Ovary (tissue), 9 donors: ENCODE measurements around the gene EIF4G3. TPM values are rescaled to one million over a fixed set of nuclear protein-coding genes. Genes with fewer than 3 reads are reported as not detected.
"Not testable (repeated sequence)": the region's sequence is repeated elsewhere in the genome, so short reads cannot be mapped to it uniquely, and the experiment has no call there.

ENCODE experiments used
- DNase-seq, 5 donors: peaks; one replicate each; pipeline ENCODE4 v3.0.0-alpha.2; 2019 to 2020
- H3K27ac ChIP-seq, 2 donors: fragments of 200-600 bp; one replicate each; pipeline versions ENCODE4 v1.5.1 to v1.8.0; 2019 to 2022
- H3K27me3 ChIP-seq: fragments of 200-600 bp; one replicate; pipeline ENCODE4 v1.8.0; 2022
- H3K36me3 ChIP-seq: fragments of 200-600 bp; sonication (generic); one replicate; pipeline ENCODE4 v1.5.1; 2019
- H3K4me1 ChIP-seq: one replicate; pipeline ENCODE4 v1.8.1; 2013; ENCODE audit warnings: mild to moderate bottlenecking, moderate library complexity; ENCODE audit not compliant: insufficient read depth
- H3K4me3 ChIP-seq: fragments of 200-600 bp; sonication (generic); one replicate; pipeline ENCODE4 v1.5.1; 2017
- H3K9me3 ChIP-seq, 2 donors: fragments of 200-600 bp in 1 of 2; sonication (generic) in 1 of 2; one replicate each; pipeline versions ENCODE4 v1.5.1 to v1.8.1; 2013 to 2019; ENCODE audit warnings: mild to moderate bottlenecking in 1 of 2, moderate library complexity in 1 of 2
- EP300 ChIP-seq: sonication (generic); formaldehyde crosslinking; IDR thresholded peaks from one replicate; pipeline ENCODE4 v1.6.1; 2017; ENCODE audit warnings: antibody characterized with exemption
- POLR2A ChIP-seq: fragments of 450-650 bp; IDR thresholded peaks from one replicate; pipeline ENCODE4 v1.6.1; 2017; ENCODE audit warnings: antibody characterized with exemption, mild to moderate bottlenecking, moderate library complexity
- WGBS, 3 donors: extraction: QIAGEN DNeasy Blood & Tissue Kit in 1 of 3; methylation state at CpG; one replicate each; pipeline versions ENCODE4 v1.1.5 to v1.1.7; 2013 to 2017; 5-methylcytosine and 5-hydroxymethylcytosine counted together
- intact Hi-C, 4 donors: fragments of 100-400 bp; cut with DNase I; formaldehyde crosslinking; loops; one replicate each; pipeline versions ENCODE4 v1.11.0 to v1.15.1; 2022 to 2023
- polyA plus RNA-seq, 2 donors: library from polyadenylated mRNA; stranded (reverse); fragments of 200-250 nt in 1 of 2; fragments of 350-450 nt in 1 of 2; fragmentation: Illumina TruSeq in 1 of 2; extraction: RNeasy Lipid Tissue Mini Kit (QIAGEN cat#74804) in 1 of 2; gene quantifications; one replicate each; pipeline ENCODE4 v1.2.3, GENCODE V29; 2013 to 2014
- total RNA-seq, 7 donors: library from RNA; depleted of rRNA in 2 of 7; stranded (reverse); fragments of >200 nt in 2 of 7; fragmentation: NEBNext Ultra II Directional in 3 of 7; extraction: Animal tissue kit (Norgen Biotek cat#: 25700) in 3 of 7; gene quantifications; one replicate each; pipeline versions ENCODE4 v1.1.0 to v1.2.4, GENCODE V29; 2016 to 2023
- TF ChIP-seq, protein P1 (sequence below), 3 donors: fragments of 450-650 bp in 2 of 3; fragments of 200-600 bp in 1 of 3; IDR thresholded peaks; one replicate each; pipeline versions ENCODE4 v1.5.1 to v1.8.0; 2016 to 2022; ENCODE audit warnings: antibody characterized with exemption in 3 of 3, mild to moderate bottlenecking in 1 of 3
- donor health status: DM: no; HTN: no; CAD: no; lungs with moderate emphysema.
- donor health status: DM: no; HTN: no; CAD: no.
- donor health status: Bipolar disorder and iron deficiency.
- donor health status: DM: yes; HTN: yes; CAD: no.
- donor health status: DM: no; HTN: no; CAD: no.
- donor health status: DM: yes; HTN: yes; CAD: no.

Gene EIF4G3
- total and polyA plus RNA-seq, 9 donors: 13.9 to 62.4 (median 39.4) TPM

DNA sequence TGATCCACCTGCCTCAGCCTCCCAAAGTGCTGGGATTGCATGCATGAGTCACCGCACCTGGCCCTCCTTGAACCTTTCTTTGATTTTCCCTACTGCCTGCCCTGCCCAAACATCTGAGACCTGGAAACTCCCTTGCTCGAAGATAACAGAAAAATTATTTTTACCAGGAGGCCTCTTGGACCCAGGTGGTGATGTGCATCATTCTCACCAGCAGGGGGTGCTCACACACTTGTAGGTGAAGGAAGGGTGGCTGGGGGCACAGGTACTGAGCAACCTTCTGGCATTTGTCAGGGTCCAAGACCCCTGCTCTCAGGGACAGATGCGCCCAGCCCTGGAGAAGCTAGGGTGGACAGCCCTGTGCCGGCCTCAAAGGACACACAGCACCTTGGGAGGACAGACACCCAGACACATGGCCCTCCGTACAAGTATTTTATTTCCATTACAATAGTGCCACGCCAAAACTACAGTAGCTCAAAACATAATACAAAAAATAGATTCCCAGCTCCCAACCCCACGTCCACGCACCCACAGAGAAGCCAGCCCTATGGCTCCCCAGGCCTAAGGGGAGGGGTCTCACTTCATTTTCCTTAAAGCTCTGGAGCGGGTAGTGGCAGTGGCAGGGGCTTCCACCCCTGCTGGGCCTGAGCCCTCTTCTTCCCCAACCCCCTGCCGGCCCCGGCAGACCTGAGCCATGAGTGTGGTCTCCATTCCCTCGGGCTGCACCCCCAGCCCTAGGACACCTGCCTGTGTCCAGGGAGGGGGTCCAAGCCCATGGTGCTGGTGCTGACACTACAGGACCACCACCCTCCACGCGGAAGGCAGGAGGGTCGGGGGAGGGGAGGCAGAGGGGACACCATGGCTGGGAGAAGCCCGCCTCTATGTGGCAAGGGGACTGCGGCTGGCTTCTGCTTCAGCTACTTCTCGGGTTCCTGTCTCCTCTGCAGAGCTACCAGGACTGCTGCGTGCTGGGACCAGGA is 40.4 kb upstream of the EIF4G3 start:
- no peaks in the 10 kb centered on the region for H3K36me3 ChIP-seq
- H3K27me3 ChIP-seq: no peaks in the 10 kb centered on the region
- no peak overlapping the region for H3K27ac ChIP-seq
- DNase-seq: peak in 4 of 5 donors; percentile 53 to 67 (median 62)
- TF ChIP-seq POLR2A (no peak), EP300 (no peak)
- TF ChIP-seq, protein P1, sequence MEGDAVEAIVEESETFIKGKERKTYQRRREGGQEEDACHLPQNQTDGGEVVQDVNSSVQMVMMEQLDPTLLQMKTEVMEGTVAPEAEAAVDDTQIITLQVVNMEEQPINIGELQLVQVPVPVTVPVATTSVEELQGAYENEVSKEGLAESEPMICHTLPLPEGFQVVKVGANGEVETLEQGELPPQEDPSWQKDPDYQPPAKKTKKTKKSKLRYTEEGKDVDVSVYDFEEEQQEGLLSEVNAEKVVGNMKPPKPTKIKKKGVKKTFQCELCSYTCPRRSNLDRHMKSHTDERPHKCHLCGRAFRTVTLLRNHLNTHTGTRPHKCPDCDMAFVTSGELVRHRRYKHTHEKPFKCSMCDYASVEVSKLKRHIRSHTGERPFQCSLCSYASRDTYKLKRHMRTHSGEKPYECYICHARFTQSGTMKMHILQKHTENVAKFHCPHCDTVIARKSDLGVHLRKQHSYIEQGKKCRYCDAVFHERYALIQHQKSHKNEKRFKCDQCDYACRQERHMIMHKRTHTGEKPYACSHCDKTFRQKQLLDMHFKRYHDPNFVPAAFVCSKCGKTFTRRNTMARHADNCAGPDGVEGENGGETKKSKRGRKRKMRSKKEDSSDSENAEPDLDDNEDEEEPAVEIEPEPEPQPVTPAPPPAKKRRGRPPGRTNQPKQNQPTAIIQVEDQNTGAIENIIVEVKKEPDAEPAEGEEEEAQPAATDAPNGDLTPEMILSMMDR (IDR thresholded peaks at IDR 0.05): peak; percentile 38 to 63 (median 55)
- 77 to 81% (median 79%) methylated on average over 17 to 19 of the region's 19 CpGs for WGBS, 3 donors
- H3K4me3 ChIP-seq: no peak overlapping the region
- H3K4me1 ChIP-seq: no peaks in the 10 kb centered on the region
- no peaks in the 10 kb centered on the region for H3K9me3 ChIP-seq
- intact Hi-C loops: no loop called here

DNA sequence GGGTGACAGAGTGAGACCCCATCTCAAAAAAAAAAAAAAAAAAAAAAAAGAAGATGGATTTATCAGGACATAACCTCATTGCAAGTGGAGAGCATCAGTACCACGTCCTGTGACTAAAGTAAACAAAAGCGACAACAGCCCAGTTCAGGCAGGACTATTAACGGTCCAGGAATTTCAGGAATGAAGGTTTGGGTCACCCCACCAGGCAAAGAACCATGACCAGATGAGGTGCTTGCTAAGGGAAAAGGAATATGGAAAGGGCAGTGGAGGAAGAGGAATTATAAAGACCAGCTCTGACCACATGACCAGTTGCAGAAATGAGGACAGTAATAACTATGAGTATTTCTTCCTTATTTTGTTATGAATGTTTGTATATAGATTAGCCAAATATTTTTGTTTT is 35.4 kb upstream of the EIF4G3 start:
- intact Hi-C loops: no loop called here
- H3K27me3 ChIP-seq: no peaks in the 10 kb centered on the region
- H3K27ac ChIP-seq: no peak overlapping the region
- TF ChIP-seq, protein P1 (IDR thresholded peaks at IDR 0.05): no peak
- TF ChIP-seq EP300: no peak
- TF ChIP-seq POLR2A: no peak
- no peaks in the 10 kb centered on the region for H3K36me3 ChIP-seq
- WGBS, 3 donors: 27 to 48% (median 28%) methylated on average over 3 of the region's 3 CpGs
- no peaks in the 10 kb centered on the region for H3K9me3 ChIP-seq
- no peak overlapping the region for H3K4me3 ChIP-seq
- H3K4me1 ChIP-seq: no peaks in the 10 kb centered on the region
- no peak for DNase-seq

DNA sequence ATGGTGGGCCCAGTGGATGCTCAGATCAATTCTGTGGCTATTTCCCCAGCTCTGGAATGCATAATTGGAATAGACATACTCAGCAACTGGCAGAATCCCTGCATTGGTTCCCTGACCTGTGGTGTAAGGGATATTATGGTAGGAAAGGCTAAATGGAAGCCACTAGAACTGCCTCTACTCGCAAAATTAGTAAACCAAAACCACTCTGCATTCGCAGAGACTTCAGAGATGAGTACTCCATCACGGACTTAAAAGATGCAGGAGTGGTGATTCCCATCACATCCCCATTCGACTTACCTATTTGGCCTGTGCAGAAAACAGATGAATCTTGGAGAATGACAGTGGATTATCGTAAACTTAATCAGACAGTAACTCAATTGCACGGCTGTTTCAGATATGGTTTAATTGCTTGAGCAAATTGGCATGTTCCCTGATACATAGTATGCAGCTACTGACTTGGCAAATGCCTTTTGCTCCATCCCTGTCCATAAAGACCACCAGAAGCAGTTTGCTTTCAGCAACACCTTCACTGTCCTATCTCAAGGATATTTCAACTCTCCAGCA is 31.5 kb upstream of the EIF4G3 start:
- intact Hi-C loops, H3K27ac ChIP-seq, H3K4me3 ChIP-seq, H3K27me3 ChIP-seq, DNase-seq, H3K4me1 ChIP-seq, H3K9me3 ChIP-seq, H3K36me3 ChIP-seq: not testable (repeated sequence)
- WGBS, 3 donors: 79 to 82% (median 80%) methylated on average over 6 of the region's 6 CpGs

DNA sequence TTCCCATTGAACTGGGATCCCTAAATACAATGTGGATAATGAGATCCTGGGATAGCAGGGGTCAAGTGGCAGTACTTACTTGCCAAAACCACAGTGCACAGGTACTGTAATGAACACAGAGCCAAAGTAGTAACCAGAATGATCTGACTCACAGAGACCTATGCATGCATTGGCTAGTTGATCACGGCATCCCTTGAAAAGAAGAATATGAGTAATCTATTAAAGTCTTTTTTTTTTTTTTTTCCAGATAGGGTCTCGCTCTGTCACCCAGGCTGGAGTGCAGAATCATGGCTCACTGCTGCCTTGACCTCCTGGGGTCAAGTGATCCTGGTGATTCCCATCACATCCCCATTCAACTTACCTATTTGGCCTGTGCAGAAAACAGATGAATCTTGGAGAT is 29.4 kb upstream of the EIF4G3 start:
- WGBS, 3 donors: 78 to 86% (median 85%) methylated on average over 2 of the region's 2 CpGs
- H3K9me3 ChIP-seq: no peaks in the 10 kb centered on the region
- intact Hi-C loops: no loop called here
- TF ChIP-seq, protein P1 (IDR thresholded peaks at IDR 0.05): no peak
- no peak for TF ChIP-seq POLR2A
- no peak for DNase-seq
- no peak overlapping the region for H3K27ac ChIP-seq
- no peaks in the 10 kb centered on the region for H3K36me3 ChIP-seq
- H3K4me3 ChIP-seq: no peak overlapping the region
- no peaks in the 10 kb centered on the region for H3K27me3 ChIP-seq
- H3K4me1 ChIP-seq: no peaks in the 10 kb centered on the region

DNA sequence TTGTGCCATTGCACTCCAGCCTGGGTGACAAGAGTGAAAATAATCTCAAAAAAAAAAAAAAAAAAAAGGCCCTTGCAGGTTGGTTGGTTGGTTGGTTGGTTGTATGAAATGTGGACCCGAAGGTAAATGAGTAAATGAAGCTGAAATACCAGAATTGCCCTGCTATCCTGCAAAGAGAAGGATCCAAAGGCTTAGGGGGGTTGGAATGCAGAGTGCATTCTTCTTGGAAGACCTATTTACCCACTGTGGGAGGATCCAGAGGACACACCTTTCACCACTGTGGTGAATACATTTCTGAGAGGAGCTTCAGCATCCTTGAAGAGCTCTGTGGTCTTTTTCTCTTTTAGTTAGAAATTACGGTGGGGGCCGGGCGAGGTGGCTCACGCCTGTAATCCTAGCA is 28.7 kb upstream of the EIF4G3 start:
- WGBS, 3 donors: 89 to 96% (median 94%) methylated on average over 5 of the region's 5 CpGs
- H3K4me1 ChIP-seq: no peaks in the 10 kb centered on the region
- intact Hi-C loops: no loop called here
- no peak for DNase-seq
- TF ChIP-seq POLR2A (no peak), EP300 (no peak)
- TF ChIP-seq, protein P1 (IDR thresholded peaks at IDR 0.05): no peak
- no peak overlapping the region for H3K27ac ChIP-seq
- no peaks in the 10 kb centered on the region for H3K9me3 ChIP-seq
- no peaks in the 10 kb centered on the region for H3K27me3 ChIP-seq
- H3K36me3 ChIP-seq: no peaks in the 10 kb centered on the region
- H3K4me3 ChIP-seq: no peak overlapping the region
